Adrenal gland (tissue), 12 donors: ENCODE measurements around the gene FAXC. TPM values are rescaled to one million over a fixed set of nuclear protein-coding genes. Genes with fewer than 3 reads are reported as not detected.

Source experiments
- DNase-seq, 7 donors: peaks; one replicate each; pipeline ENCODE4 v3.0.0-alpha.2; 2019 to 2020
- H3K27ac ChIP-seq, 5 donors: fragments of 200-600 bp; sonication (generic) in 4 of 5; 1 replicate in 3 of 5; 2 replicates in 2 of 5; pipeline versions ENCODE4 v1.5.1 to v1.8.0; 2016 to 2020; ENCODE audit warnings: mild to moderate bottlenecking in 1 of 5
- H3K27me3 ChIP-seq: fragments of 200-600 bp; 2 replicates; pipeline ENCODE4 v1.8.0; 2021
- H3K36me3 ChIP-seq, 2 donors: fragments of 200-600 bp; replicated peaks in 1 of 2; 1 replicate in 1 of 2; 2 replicates in 1 of 2; pipeline versions ENCODE4 v1.5.1 to v1.8.0; 2018 to 2022
- H3K4me1 ChIP-seq, 2 donors: fragments of 200-600 bp; replicated peaks in 1 of 2; 1 replicate in 1 of 2; 2 replicates in 1 of 2; pipeline versions ENCODE4 v1.5.1 to v1.8.0; 2018 to 2021
- H3K4me3 ChIP-seq, 4 donors: fragments of 200-600 bp; sonication (generic) in 3 of 4; one replicate each; pipeline ENCODE4 v1.5.1; 2016 to 2018
- H3K9me3 ChIP-seq, 3 donors: fragments of 200-600 bp; sonication (generic) in 1 of 3; replicated peaks in 1 of 3; 1 replicate in 2 of 3; 2 replicates in 1 of 3; pipeline versions ENCODE4 v1.5.1 to v1.8.0; 2016 to 2021
- CTCF ChIP-seq, 6 experiments: fragments of 450-650 bp in 4 of 6; fragments of 200-600 bp in 2 of 6; sonication (generic) in 1 of 6; IDR thresholded peaks; 1 replicate in 5 of 6; 2 replicates in 1 of 6; pipeline versions ENCODE4 v1.5.1 to v1.8.0; 2016 to 2021; ENCODE audit warnings: antibody characterized with exemption in 6 of 6, mild to moderate bottlenecking in 2 of 6, moderate library complexity in 1 of 6
- POLR2A ChIP-seq, 2 donors: fragments of 450-650 bp; IDR thresholded peaks; one replicate each; pipeline ENCODE4 v1.6.1; 2017; ENCODE audit warnings: antibody characterized with exemption in 2 of 2, mild to moderate bottlenecking in 2 of 2, moderate library complexity in 1 of 2
- WGBS, 4 donors: extraction: QIAGEN DNeasy Blood & Tissue Kit in 2 of 4; methylation state at CpG; one replicate each; pipeline versions ENCODE4 v1.1.5 to v1.1.7; 2013 to 2017; 5-methylcytosine and 5-hydroxymethylcytosine counted together
- intact Hi-C, 2 donors: fragments of 100-400 bp; cut with DNase I; formaldehyde crosslinking; loops; one replicate each; pipeline versions ENCODE4 v1.14.1 to v1.15.0; 2022 to 2023
- polyA plus RNA-seq, 3 donors: library from polyadenylated mRNA; stranded (reverse); fragments of 200-250 nt in 2 of 3; fragments of 350-450 nt in 1 of 3; fragmentation: Illumina TruSeq in 1 of 3; extraction: RNeasy Lipid Tissue Mini Kit (QIAGEN cat#74804) in 1 of 3; gene quantifications; one replicate each; pipeline ENCODE4 v1.2.3, GENCODE V29; 2013 to 2014
- total RNA-seq, 9 donors: library from RNA; depleted of rRNA in 4 of 9; stranded (reverse); fragments of >200 nt in 4 of 9; fragments of 120-200 nt in 1 of 9; fragmentation: NEBNext Ultra II Directional in 1 of 9; extraction: Animal tissue kit (Norgen Biotek cat#: 25700) in 1 of 9; gene quantifications; one replicate each; pipeline versions ENCODE4 v1.1.0 to v1.2.4, GENCODE V29; 2013 to 2023
- donor health status: healthy with polysubstance abuse.
- donor health status: Bipolar disorder and iron deficiency.
- donor health status: DM: yes; HTN: yes; CAD: no.
- donor health status: DM: no; HTN: no; CAD: no.
- donor health status: DM: no; HTN: no; CAD: no.
- donor health status: DM: yes; HTN: yes; CAD: no.

FAXC gene
- total and polyA plus RNA-seq, 12 donors: 0.32 to 4.5 (median 2.0) TPM; not detected in 3

GRCh38 chr6:99366852-99367251 is 17.4 kb upstream of the FAXC start:
- Histone ChIP-seq H3K27me3 (no peaks in the 10 kb centered on the region), H3K4me3 (no peak overlapping the region), H3K9me3 (no peaks in the 10 kb centered on the region), H3K27ac (no peak overlapping the region), H3K4me1 (no peaks in the 10 kb centered on the region), H3K36me3 (peaks cover 0 to 9% of the 10 kb centered on the region in 2 donors)
- 87 to 92% (median 91%) methylated on average over 2 of the region's 2 CpGs for WGBS, 4 donors
- no peak for DNase-seq
- no peak for TF ChIP-seq POLR2A (IDR thresholded peaks at IDR 0.05)
- TF ChIP-seq CTCF (IDR thresholded peaks at IDR 0.05): no peak
- intact Hi-C loops: no loop called here

- peaks cover 0 to 3% of the 10 kb centered on the region in 2 donors for H3K36me3 ChIP-seq
- no peaks in the 10 kb centered on the region for H3K4me1 ChIP-seq
- 76 to 89% (median 82%) methylated on average over 5 of the region's 5 CpGs for WGBS, 4 donors
- no peaks in the 10 kb centered on the region for H3K27me3 ChIP-seq
- H3K9me3 ChIP-seq: no peaks in the 10 kb centered on the region
- no peak overlapping the region for H3K27ac ChIP-seq
- TF ChIP-seq POLR2A (IDR thresholded peaks at IDR 0.05) (no peak), CTCF (IDR thresholded peaks at IDR 0.05) (no peak)
- no peak for DNase-seq
- no peak overlapping the region for H3K4me3 ChIP-seq
- intact Hi-C loops: no loop called here
These were observed 14.6 kb upstream of the FAXC start for GRCh38 chr6:99364026-99364425.

- H3K36me3 ChIP-seq: no peaks in the 10 kb centered on the region
- H3K27me3 ChIP-seq: no peaks in the 10 kb centered on the region
- no peaks in the 10 kb centered on the region for H3K9me3 ChIP-seq
- DNase-seq: no peak
- H3K4me3 ChIP-seq: no peak overlapping the region
- intact Hi-C loops: no loop called here
- 73 to 100% (median 94%) methylated on average over 1 of the region's 1 CpG for WGBS, 4 donors
- H3K4me1 ChIP-seq: no peaks in the 10 kb centered on the region
- TF ChIP-seq POLR2A (IDR thresholded peaks at IDR 0.05): no peak
- TF ChIP-seq CTCF (IDR thresholded peaks at IDR 0.05): no peak
- no peak overlapping the region for H3K27ac ChIP-seq
These were observed 13.3 kb upstream of the FAXC start for GRCh38 chr6:99362678-99363268.

- Histone ChIP-seq H3K4me3 (no peak overlapping the region), H3K36me3 (no peaks in the 10 kb centered on the region), H3K27me3 (no peaks in the 10 kb centered on the region), H3K27ac (no peak overlapping the region), H3K9me3 (no peaks in the 10 kb centered on the region), H3K4me1 (no peaks in the 10 kb centered on the region)
- intact Hi-C loops: no loop called here
- no peak for DNase-seq
- WGBS, 4 donors: 53 to 83% (median 65%) methylated on average over 1 of the region's 1 CpG
- no peak for TF ChIP-seq POLR2A (IDR thresholded peaks at IDR 0.05)
- no peak for TF ChIP-seq CTCF (IDR thresholded peaks at IDR 0.05)
These were observed 10.3 kb upstream of the FAXC start for GRCh38 chr6:99359800-99360199.
